ENCODE measurements around the gene PARVB.

DNA sequence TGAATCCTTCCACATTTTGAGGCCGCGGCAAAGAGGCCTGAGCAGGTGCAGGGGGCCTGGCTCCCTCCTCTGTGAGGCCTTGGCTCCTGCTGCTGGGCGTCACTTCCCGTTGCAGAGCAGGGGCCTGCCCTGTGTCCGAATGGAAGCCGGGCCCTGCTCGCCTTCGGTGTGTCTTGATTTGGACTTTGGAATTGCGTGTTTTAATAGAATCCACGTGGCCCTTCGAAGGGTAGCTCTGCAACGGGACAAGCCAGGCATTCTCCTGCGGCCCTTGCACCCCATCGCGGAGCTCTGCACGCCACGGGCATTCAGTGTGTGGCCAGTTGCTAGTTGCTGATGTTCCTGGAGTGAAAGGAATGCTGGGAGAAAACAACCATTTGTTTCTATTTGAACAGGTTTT lies 43.1 kb upstream of the PARVB start:
- TF ChIP-seq, protein P1, sequence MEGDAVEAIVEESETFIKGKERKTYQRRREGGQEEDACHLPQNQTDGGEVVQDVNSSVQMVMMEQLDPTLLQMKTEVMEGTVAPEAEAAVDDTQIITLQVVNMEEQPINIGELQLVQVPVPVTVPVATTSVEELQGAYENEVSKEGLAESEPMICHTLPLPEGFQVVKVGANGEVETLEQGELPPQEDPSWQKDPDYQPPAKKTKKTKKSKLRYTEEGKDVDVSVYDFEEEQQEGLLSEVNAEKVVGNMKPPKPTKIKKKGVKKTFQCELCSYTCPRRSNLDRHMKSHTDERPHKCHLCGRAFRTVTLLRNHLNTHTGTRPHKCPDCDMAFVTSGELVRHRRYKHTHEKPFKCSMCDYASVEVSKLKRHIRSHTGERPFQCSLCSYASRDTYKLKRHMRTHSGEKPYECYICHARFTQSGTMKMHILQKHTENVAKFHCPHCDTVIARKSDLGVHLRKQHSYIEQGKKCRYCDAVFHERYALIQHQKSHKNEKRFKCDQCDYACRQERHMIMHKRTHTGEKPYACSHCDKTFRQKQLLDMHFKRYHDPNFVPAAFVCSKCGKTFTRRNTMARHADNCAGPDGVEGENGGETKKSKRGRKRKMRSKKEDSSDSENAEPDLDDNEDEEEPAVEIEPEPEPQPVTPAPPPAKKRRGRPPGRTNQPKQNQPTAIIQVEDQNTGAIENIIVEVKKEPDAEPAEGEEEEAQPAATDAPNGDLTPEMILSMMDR (IDR thresholded peaks at IDR 0.05): no peak
- TF ChIP-seq POLR2A (IDR thresholded peaks at IDR 0.05): no peak
